ENCODE results near the gene LIMCH1. TPM values are rescaled to one million over a fixed set of nuclear protein-coding genes. Genes with fewer than 3 reads are reported as not detected.

Gene LIMCH1
- total RNA-seq, 1 experiment from 2014 or later: 3.3 TPM

DNA sequence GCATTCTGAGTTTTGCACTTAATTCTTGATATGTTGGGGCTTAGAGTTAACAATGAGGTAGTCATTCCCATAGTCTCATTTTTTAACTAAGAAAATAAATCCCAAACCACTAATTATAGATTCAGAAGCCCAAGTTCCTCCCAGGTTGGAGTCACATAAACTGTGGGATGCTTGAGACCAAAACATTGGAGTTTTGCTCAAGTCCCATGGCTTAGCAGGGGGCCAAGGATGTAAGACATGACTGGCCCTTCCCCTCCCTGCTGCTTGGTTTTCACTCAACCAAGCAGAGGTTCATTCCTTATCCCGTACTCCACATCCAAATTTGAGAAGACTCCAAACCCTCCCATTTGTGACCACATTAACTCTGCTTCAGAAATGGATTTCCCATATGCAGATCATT is 101.3 kb downstream of the LIMCH1 start:
- Mint-ChIP-seq H3K4me3 (no peak overlapping the region), H3K36me3 (ENCODE audit: insufficient read depth in 1 of 3, low read depth in 3 of 3) (no peaks in the 10 kb centered on the region), H3K9me3 (no peaks in the 10 kb centered on the region), H3K27me3 (ENCODE audit: low read depth) (peaks cover 5% of the 10 kb centered on the region), H3K27ac (no peak overlapping the region), H3K4me1 (peaks cover 18 to 22% of the 10 kb centered on the region in 2 experiments)
- H3K23ac ChIP-seq (ENCODE audit: insufficient read length, low read depth, low read length): no peak overlapping the region
- no peak for DNase-seq
- H3K23me2 ChIP-seq (ENCODE audit: insufficient read length, low read depth, low read length, poor library complexity, severe bottlenecking): no peaks in the 10 kb centered on the region
- H3K27me3 ChIP-seq (ENCODE audit: insufficient read depth, low read length): no peaks in the 10 kb centered on the region
- H3K9ac ChIP-seq (ENCODE audit: extremely low read depth, insufficient read length, low read length): no peak overlapping the region
- H2BK15ac ChIP-seq (ENCODE audit: low read depth, low read length): no peak overlapping the region
- H2BK20ac ChIP-seq (ENCODE audit: low read depth, low read length, poor library complexity, severe bottlenecking): no peak overlapping the region
- H2BK120ac ChIP-seq (ENCODE audit: low read depth, low read length, poor library complexity, severe bottlenecking): no peak overlapping the region
- H2BK12ac ChIP-seq (ENCODE audit: insufficient read length, low read depth, low read length): no peak overlapping the region
- no peak overlapping the region for H2AFZ ChIP-seq (ENCODE audit: low read length)
- no peaks in the 10 kb centered on the region for H3K79me2 ChIP-seq (ENCODE audit: insufficient read depth, low read length)
- H3K18ac ChIP-seq (ENCODE audit: insufficient read length, low read depth, low read length): no peak overlapping the region
- H3K4me2 ChIP-seq (ENCODE audit: insufficient read depth, insufficient read length, low read length): no peak overlapping the region
- H4K5ac ChIP-seq (ENCODE audit: insufficient read length, low read depth, low read length): no peak overlapping the region
- H2BK5ac ChIP-seq (ENCODE audit: insufficient read length, low read length): no peak overlapping the region
- H3K4ac ChIP-seq (ENCODE audit: low read depth, low read length): no peak overlapping the region
- H2AK5ac ChIP-seq (ENCODE audit: insufficient read length, low read length): no peak overlapping the region
- TF ChIP-seq, protein P1, sequence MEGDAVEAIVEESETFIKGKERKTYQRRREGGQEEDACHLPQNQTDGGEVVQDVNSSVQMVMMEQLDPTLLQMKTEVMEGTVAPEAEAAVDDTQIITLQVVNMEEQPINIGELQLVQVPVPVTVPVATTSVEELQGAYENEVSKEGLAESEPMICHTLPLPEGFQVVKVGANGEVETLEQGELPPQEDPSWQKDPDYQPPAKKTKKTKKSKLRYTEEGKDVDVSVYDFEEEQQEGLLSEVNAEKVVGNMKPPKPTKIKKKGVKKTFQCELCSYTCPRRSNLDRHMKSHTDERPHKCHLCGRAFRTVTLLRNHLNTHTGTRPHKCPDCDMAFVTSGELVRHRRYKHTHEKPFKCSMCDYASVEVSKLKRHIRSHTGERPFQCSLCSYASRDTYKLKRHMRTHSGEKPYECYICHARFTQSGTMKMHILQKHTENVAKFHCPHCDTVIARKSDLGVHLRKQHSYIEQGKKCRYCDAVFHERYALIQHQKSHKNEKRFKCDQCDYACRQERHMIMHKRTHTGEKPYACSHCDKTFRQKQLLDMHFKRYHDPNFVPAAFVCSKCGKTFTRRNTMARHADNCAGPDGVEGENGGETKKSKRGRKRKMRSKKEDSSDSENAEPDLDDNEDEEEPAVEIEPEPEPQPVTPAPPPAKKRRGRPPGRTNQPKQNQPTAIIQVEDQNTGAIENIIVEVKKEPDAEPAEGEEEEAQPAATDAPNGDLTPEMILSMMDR (conservative IDR thresholded peaks at IDR 0.05): no peak
- no peak overlapping the region for H3K27ac ChIP-seq (ENCODE audit: insufficient read length, low read depth, low read length)
- no peaks in the 10 kb centered on the region for H4K20me1 ChIP-seq (ENCODE audit: control insufficient read depth, insufficient read depth, insufficient read length)
- no peak overlapping the region for H3T11ph ChIP-seq (ENCODE audit: low read length)
- H3K14ac ChIP-seq (ENCODE audit: insufficient read depth, low read length): no peak overlapping the region
- H3K4me1 ChIP-seq (ENCODE audit: insufficient read depth, low read length): no peaks in the 10 kb centered on the region
- no peak overlapping the region for H4K8ac ChIP-seq (replicated peaks; ENCODE audit: insufficient read length, low read depth, low read length)
- H3K9me3 ChIP-seq (ENCODE audit: control insufficient read depth, low read depth, low read length): no peaks in the 10 kb centered on the region
- no peak overlapping the region for H3K56ac ChIP-seq (ENCODE audit: insufficient read length, low read depth, low read length)
- WGBS (ENCODE audit: extremely low coverage, insufficient read length, low lambda C conversion rate): no CpG with 5 or more reads among the region's 1 CpG
- H3K79me1 ChIP-seq (ENCODE audit: insufficient read depth, low read depth, low read length, poor library complexity, severe bottlenecking): no peaks in the 10 kb centered on the region
- no peak overlapping the region for H4K91ac ChIP-seq (ENCODE audit: insufficient read length, low read depth, low read length)
